ENCODE measurements around the gene NPY2R.

Gene NPY2R

DNA sequence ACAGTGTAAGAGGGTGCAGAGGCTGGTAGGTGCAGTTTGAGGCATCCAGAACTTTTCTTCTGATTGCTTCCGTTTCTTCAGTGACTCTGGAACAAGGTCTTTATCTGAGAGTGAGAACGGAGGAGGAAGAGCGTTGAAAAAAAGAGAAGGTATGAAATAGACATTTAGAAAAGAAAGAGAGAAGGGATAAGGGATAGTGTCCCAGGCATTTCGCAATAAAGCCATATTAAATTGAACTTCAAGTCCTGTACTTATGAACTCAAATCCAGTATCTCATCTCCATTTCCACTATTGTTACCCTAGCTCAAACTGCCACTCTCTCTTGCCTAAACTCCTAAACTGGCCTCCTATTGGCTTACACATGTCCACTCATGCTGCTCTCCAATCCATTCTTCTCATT is 36.7 kb downstream of the NPY2R start:
- no peak for DNase-seq
- in situ Hi-C loops (cut with MboI; ENCODE audit: low pct_unique_long_range_greater_than_20kb, low sequenced_read_pairs): no loop called here

DNA sequence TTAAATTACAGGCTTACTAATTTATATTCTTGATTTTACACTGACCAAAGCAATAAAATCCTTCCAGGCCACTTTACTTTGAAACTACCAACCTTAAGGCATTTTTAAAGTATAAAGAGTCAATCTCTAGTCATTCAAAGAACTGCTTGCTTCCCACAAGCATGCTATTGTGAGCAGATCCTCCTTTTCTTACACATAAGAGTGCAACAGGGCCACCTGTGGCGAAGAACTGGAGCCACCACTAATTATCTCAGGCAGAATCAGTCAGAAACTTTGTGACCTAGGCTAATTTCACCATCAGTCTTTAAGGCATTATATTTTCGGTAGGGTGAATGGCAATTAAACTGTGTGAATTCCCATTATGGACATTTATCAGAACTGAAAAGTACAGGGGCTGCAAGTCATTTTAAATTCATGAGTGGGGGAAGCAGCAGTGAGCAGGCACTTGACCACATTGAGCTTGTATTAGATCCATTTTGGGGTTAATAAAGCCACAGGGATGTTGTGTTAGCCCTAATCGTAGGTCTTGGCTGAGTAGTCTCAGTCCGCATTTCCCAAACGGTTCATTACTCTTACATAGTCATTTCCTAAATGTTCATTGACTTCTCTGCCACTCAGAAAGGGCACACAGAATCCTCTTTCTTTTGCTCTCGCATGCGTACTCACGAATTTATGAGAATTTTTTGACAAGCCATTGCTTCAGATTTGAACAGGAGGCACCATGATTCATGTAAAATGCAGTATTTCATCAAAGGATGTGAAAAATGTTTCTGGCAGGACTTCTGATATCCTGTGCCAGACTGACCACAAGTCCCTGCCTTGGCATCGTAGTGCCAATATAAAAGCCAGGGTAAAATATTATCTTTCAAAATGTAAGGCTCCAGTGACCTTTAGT is 39.8 kb downstream of the NPY2R start:
- no peak for DNase-seq
- in situ Hi-C loops (cut with MboI; ENCODE audit: low pct_unique_long_range_greater_than_20kb, low sequenced_read_pairs): no loop called here

DNA sequence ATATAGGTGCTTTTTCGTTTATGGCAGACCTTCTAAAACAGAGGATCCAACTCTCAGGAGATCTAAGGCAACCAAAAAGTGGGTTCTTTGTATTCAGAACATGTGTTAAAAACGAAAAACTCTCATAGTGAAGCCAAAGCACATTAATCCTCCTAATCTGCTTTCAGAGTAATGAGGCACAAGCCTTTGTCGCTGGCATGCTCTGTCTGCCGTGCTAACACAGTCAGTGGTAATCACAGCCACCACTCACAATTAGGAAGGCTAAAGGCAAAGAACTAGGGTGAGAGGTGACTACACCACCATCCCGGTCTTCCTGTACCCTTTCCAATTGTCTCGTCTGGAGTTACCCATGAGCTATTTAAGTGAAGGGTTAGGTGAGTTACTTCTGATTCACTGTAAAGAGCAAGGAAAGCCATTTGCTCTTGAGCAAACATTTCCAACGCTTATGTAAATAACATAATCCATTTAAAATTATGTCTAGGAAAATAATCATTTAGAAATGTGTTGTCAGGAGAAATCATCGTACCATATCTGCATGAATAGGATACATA is 40.7 kb downstream of the NPY2R start:
- in situ Hi-C loops (cut with MboI; ENCODE audit: low pct_unique_long_range_greater_than_20kb, low sequenced_read_pairs): no loop called here
- DNase-seq: no peak

DNA sequence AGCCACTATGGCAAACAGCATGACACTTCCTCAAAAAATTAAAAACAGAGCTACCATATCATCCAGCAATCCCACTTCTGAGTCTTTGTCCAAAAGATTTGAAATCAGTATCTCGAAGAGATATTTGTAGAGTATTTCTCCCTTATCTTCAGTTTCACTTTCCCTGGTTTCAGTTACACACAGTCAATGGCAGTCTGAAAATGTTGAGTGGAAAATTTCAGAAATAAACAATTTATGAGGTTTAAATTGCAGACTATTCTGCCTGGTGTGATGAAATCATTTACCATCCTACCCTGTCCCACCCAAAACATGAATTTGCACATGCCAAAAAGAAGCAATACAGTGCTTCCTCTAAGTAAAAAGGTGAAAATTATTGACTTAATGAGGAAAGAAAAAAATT is 43.9 kb downstream of the NPY2R start:
- no peak for DNase-seq
- in situ Hi-C loops (cut with MboI; ENCODE audit: low pct_unique_long_range_greater_than_20kb, low sequenced_read_pairs): no loop called here

DNA sequence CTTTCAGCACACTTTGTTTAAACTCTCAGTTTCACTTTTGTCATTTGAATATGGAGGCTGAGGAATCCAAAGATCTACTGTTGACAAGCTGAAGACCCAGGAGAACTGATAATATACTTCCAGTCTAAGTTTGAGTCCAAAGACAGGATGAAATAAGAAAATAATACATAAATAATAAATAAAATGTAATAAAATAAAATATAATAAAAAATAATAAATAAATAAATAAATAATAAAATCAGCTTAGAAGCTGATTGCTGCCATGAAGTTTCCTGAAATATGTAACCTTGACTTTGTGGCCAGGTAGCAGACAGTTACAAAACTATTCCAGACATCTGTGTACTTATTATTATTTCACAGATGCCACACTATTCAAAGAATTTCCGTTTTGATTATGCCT is 55.0 kb downstream of the NPY2R start:
- no peak for DNase-seq
- in situ Hi-C loops (cut with MboI; ENCODE audit: low pct_unique_long_range_greater_than_20kb, low sequenced_read_pairs): no loop called here

DNA sequence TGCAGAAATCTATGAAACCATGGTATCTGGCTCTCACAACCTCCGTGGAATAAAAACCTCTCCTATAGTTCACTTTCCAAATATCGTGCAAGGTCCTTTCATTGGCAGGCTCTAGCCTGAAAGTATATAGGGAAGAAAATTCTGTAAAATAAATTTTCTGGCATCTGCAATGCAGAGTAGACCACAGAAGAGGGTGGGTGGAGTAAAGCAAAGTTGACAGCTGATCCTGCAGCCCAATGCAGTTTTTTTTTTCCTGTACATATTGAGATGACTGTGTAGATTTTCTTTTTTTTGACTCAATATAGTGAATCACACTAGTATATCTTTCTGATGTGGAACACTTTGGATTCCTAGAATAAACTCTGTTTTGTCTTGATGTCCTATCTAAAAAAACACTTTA is 56.7 kb downstream of the NPY2R start:
- DNase-seq: no peak
- in situ Hi-C loops (cut with MboI; ENCODE audit: low pct_unique_long_range_greater_than_20kb, low sequenced_read_pairs): no loop called here

Data from KBM-7 (cell line).